ENCODE measurements around the gene KIAA1549.

Gene KIAA1549

DNA sequence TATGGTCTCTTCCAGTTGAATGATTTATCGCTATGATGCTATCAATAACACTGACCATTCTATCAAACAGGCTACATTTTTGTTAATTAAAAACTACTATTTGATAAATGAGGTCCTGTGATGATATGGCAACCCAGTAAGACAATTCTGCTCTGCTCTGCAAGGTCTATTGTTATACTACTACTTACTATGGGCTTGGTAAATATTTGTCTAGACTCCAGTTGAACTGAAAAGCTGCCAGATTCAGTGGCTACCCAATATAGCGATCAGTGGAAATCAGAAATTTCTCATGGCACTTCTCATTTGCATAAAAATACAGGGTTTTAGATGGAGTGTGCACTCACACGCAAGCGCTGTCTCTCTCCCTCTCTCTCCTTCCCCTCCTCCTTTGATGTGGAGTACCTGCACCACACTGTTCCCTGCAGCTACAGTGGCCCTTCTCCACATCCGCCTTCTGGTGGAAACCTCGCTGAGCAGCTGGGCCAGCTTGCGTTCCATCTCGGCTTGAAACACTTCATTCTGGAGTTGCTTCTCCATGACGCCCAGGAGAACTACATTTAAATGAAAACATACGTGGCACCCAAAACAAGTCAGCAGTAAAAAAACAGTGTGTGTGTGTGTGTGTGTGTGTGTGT, 77.9 kb downstream of the KIAA1549 start:
- DNase-seq: peak; percentile 42

DNA sequence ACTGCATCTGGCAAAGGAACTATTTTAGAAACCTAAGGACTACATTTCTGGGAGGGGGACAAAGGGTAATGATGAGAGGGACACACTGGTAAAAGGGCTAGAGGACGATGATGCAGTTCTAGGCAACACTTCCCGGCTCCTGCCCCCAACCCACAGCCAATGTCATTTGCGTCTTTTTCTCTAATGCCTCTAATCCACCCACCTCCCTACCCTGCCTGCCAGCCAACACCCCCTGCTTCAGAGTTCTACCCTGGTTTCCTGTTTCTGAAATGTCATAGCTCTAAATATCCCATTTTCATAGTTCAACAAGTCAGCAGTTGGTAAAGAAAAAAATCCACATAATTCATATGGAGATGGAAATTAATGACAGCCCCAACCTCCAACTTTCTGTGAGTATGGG, 79.0 kb downstream of the KIAA1549 start:
- peak; percentile 19 for DNase-seq

DNA sequence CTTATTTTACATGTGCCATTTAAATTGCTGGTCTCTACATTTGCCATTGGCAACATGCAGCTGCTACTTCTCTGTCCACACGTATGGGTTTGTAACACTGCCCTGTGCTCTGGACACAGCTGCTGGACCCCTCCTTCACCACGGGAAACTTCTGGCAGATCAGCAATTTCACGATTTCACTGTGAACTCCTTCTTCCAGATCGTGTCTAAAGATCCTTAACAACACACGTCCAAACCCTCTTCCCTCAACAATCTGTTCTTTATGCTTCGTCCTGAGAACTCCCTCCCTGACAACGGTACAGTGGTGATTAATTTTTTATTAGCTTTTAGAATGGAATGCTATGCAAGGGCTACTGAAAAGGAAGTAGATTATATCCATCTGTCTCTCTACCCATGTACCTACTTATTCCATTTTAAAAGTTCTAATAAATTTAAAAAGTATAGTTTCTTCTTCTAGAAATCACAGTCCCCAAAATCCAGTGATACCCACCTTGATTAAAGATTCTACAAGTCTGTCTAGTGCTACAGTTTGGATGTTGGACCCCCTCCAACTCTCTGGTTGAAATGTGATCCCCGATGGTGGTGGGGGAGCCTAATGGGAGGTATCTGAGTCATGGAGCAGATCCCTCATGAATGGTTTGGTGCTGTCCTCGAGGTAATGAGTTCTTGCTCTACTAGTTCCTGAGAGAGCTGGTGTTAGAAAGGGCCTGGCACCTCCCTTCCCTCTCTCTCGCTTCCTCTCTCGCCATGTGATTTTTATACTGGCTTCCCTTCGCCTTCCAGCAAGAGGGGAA, 81.0 kb downstream of the KIAA1549 start:
- no peak for DNase-seq

DNA sequence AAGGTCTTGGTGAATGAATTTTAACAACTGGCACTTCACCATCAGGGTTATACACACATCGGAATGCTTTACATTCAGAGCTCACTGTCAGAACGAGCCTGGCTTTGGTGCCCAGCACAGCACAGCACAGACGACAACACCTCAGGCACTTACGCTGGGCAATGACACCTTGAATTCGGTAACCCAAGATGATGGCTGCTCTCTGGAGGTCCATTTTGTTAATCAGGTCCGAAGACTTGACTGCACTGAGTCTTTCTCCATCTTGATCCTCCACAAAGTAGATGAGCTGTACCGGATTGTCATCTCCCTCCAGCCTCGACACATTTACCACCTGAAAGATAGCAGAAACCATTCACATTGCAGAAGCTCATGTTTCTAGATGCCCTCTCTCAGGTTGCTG, 82.4 kb downstream of the KIAA1549 start:
- no peak for DNase-seq

DNA sequence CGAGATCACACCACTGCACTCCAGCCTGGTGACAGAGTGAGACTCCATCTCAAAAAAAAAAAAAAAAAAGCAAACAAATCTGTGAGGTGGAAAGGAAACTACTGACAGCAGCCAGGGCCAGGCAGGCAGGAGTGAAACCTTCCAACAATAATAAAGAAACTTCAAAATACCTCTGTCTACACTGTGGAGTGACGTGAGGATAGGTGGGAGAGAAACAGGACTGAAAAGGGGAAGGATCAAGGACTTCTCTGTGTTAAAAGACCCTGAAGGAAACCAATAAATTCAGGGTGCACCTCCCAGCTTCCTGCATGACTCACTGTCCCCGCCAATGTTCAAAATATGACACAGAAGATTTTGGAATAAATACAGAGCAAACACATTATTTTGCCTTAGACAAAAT, 82.9 kb downstream of the KIAA1549 start:
- peak; percentile 17 for DNase-seq

GRCh38 chr7:138895679-138896078, 85.5 kb downstream of the KIAA1549 start:
- no peak for DNase-seq

GRCh38 chr7:138893258-138893657, 87.9 kb downstream of the KIAA1549 start:
- DNase-seq: no peak

DNA sequence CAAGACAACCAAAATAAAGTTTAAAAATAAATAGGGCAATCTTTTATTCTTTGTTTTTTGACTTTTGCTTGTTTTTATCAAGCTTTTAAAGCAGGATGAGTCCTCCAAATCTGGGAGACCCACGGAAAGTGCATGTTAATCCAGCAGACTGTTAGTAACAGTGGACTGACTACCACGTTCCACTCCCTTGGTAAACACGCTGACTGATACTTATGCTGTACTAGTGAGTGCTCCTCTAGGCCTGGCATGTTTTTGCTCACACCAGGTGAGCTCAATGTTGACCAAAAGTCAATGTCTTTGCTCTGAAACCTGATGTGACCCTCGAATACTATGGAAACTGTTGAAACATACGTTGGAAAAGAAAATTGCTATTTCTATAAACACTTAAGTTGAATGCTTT, 88.4 kb downstream of the KIAA1549 start:
- DNase-seq: no peak

GRCh38 chr7:138892006-138892630, 89.1 kb downstream of the KIAA1549 start:
- no peak for DNase-seq

GRCh38 chr7:138891446-138891810, 89.8 kb downstream of the KIAA1549 start:
- no peak for DNase-seq

- no peak for DNase-seq
Observed at GRCh38 chr7:138890499-138891445, 90.4 kb downstream of the KIAA1549 start.

DNA sequence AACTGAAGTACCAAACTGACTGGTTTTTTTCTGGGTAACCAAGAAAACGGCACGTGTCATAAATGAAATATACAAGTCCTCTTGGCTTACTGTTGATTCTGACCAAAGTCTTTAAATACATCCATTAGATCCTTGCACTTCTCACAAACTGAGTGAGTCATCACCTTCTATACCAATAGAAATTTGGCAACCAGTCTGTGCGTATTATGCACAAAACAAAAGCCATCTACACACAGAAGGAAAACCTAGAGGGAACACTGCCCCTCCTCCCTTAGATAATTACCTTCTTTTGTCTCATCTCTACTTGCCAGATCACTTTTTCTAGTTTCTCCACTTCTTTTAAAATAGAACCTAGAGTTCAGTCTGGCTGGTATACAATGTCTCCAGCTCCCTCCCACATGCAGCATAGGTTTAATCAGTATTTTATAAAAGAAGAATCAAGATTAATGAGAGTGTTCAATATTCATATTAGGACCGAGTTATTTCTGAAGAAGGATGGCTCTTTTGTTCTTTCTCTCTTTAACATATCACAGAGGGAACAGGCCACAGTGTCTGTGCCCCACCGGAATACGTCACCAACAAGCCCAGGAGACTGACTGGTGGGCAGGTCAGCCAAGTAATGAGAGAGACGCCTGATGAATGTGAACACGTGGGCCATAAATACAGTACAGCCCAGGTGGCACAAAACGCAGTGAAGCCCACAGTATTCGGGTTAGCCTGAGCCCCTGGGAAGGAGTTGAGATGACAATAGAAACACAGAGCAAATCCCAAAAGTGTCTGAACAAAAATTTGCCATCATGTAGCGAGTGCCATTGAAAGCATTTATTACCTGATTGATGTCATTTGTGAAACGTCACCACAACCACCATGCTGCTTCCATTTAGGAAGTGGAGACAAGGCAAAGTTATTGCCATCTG, 91.3 kb downstream of the KIAA1549 start:
- DNase-seq: no peak

- DNase-seq: no peak
Observed at GRCh38 chr7:138887872-138888656, 93.1 kb downstream of the KIAA1549 start.

GRCh38 chr7:138887085-138887710, 94.0 kb downstream of the KIAA1549 start:
- DNase-seq: no peak

DNA sequence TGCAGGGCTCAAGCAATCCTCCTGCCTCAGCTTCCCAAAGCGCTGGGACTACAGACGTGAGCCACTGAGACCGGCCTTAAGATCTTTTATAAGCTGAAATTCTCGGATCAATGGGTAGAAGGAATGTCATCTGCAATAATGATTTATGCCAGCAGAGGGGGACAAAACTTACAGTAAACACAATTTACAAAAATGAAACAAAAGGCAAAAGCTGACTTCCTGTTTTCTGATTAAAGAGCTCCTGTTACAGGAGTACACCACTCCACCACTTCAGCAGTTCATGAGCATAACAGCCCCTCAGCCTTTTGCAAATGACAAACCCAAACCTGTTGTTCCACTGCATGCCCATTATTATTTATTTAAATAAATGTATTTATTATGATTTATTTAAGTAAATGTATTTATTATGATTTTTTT, 94.7 kb downstream of the KIAA1549 start:
- DNase-seq: peak; percentile 44

DNA sequence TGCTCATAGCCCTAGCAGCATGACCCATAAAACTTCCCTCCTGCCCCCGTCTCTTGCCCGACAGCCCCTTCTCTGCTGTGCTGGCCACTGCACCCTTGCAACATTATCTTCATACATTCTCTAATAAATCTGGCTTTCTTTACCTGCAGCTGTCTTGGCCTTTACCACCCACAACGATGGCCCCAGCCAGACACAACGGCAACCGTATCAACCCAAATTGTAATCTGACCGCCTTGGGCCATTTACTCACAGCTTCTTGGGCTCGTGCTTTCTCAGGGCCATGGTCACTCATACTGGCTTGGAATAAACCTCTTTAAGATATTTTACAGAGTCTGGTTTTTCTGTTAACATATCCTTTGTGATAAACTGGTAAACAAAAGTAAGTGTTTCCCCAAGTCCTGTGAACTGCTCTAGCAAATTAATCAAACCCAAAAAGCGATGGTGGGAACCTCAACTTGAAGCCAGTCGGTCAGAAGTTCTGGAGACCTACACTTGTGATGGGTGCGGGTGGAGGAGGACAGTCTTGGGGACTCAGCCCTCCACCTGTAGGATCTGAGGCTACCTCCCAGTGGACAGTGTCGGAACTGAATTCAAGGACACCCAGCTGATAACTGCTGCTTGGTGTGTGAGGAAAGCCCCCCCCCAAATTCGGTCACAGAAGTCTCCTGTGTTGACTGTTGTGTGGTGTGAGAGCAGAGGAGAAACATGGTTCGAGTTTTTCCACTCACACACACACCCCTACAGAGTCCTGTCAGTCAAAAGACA, 95.6 kb downstream of the KIAA1549 start:
- DNase-seq: no peak

DNA sequence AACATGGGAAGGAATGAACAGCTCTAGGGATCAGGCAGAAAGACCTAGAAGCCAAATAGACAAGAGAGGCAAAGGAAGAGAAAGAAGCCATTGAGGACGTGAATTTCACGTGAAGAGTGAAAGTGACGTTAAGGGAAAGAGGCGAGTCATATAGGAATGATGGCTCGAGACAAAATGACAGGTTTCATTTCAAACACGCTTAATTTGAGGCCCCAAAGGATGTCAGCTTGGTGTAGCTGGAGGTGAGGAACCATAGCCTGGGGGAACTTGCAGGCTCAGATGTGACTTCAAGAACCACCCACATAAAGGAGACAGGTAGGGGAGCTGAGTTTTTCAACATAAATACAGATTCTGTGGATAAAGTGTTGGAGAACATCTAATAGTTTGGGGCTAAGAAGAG, 98.9 kb downstream of the KIAA1549 start:
- no peak for DNase-seq

- DNase-seq: no peak
Observed at GRCh38 chr7:138881579-138882188, 99.5 kb downstream of the KIAA1549 start.

- no peak for DNase-seq
Observed at GRCh38 chr7:138880881-138881578, 100.2 kb downstream of the KIAA1549 start.
